Omental fat pad (tissue), 4 donors: ENCODE measurements around the gene MON2. TPM values are rescaled to one million over a fixed set of nuclear protein-coding genes. Genes with fewer than 3 reads are reported as not detected.

Experiments
- ATAC-seq: fragments of 150-250 bp; one replicate; pipeline ENCODE4 v1.9.1; 2016; ENCODE audit warnings: mild to moderate bottlenecking, moderate library complexity; ENCODE audit not compliant: low FRiP score
- DNase-seq: peaks from one replicate; pipeline ENCODE4 v3.0.0-alpha.2; 2019; ENCODE audit warnings: low spot score
- total RNA-seq, 4 donors: library from RNA; depleted of rRNA; stranded (reverse); fragments of >200 nt; gene quantifications; one replicate each; pipeline ENCODE4 v1.1.0, GENCODE V29; 2016
- TF ChIP-seq, protein P1 (sequence below), 3 donors: fragments of 450-650 bp; IDR thresholded peaks; one replicate each; pipeline ENCODE4 v1.5.1; 2016 to 2017; ENCODE audit warnings: antibody characterized with exemption in 3 of 3, mild to moderate bottlenecking in 3 of 3, moderate library complexity in 2 of 3

Gene MON2
- total RNA-seq, 4 donors from 2014 or later = 65.6 to 107 (median 73.9) TPM

DNA sequence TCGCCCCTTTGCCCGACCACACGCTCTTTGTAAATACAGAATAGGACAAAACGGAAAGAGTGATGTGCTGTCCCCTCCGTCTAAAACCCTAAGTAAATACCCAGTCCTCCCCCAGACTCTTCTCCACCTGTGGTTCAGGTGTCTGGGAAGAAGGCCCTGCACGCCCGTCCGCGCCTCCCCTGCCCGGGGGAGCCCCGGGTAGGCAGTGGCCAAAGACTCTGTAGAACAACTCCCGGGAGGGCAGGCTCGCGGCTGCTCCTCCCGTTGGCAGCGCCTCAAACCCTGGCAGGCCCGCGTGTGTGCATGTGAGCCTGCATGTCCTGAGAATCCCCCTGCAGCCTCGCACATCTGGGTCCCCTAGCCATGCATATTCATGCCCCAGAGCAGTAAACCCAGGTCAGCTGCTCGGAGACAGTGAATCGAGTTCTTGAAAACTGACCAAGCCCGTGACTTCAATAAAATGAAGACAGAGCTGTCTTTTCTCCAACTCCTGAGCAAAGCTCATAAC lies 165.8 kb downstream of the MON2 start:
- ATAC-seq (peak; percentile 48), DNase-seq (no peak)
- TF ChIP-seq, protein P1, sequence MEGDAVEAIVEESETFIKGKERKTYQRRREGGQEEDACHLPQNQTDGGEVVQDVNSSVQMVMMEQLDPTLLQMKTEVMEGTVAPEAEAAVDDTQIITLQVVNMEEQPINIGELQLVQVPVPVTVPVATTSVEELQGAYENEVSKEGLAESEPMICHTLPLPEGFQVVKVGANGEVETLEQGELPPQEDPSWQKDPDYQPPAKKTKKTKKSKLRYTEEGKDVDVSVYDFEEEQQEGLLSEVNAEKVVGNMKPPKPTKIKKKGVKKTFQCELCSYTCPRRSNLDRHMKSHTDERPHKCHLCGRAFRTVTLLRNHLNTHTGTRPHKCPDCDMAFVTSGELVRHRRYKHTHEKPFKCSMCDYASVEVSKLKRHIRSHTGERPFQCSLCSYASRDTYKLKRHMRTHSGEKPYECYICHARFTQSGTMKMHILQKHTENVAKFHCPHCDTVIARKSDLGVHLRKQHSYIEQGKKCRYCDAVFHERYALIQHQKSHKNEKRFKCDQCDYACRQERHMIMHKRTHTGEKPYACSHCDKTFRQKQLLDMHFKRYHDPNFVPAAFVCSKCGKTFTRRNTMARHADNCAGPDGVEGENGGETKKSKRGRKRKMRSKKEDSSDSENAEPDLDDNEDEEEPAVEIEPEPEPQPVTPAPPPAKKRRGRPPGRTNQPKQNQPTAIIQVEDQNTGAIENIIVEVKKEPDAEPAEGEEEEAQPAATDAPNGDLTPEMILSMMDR (IDR thresholded peaks at IDR 0.05) = no peak

DNA sequence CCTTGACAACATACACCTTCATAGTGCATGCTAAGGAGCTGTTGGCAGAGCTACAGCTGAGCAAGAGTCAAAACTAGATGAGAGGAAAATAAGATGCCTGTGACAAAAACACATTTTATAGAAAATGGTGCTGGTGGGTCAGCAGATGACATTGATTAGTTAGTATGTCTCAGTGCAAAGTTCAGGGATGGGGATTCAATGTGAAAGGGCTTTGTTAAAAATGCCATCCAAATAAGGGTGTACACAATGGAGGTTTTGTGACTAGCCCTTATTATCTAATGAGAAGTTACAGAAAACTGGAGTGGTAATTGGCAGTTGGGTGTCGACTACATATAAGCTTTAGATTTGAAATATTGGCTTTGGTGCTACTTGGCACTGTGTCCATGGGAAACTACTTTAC lies 169.0 kb downstream of the MON2 start:
- ATAC-seq (no peak), DNase-seq (no peak)
- TF ChIP-seq, protein P1 (IDR thresholded peaks at IDR 0.05) = no peak

DNA sequence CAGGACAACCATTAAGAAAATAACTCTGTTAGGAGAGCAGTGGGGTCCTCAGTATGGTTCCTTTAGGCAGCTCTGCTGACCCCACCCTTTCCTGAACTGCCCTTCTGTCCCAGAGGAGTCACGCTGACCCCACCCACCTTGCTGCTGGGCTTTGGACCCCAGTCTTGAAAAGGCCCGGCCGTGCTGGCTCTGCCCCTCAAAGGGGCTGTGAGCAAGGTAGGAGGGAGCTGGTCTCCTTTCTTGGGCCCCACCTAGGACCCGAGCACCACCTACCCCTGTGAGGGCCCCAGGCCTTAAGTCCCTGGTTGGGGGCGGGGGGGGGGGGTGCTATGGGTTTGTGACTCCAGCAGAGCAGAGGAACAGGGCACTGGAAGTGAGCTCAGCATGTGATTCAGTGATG lies 171.1 kb downstream of the MON2 start:
- DNase-seq = no peak
- ATAC-seq = no peak
- TF ChIP-seq, protein P1 (IDR thresholded peaks at IDR 0.05) = no peak

- ATAC-seq = no peak
- TF ChIP-seq, protein P1 (IDR thresholded peaks at IDR 0.05) = no peak
- DNase-seq = no peak
These were observed 174.4 kb downstream of the MON2 start for GRCh38 chr12:62640910-62641448.

DNA sequence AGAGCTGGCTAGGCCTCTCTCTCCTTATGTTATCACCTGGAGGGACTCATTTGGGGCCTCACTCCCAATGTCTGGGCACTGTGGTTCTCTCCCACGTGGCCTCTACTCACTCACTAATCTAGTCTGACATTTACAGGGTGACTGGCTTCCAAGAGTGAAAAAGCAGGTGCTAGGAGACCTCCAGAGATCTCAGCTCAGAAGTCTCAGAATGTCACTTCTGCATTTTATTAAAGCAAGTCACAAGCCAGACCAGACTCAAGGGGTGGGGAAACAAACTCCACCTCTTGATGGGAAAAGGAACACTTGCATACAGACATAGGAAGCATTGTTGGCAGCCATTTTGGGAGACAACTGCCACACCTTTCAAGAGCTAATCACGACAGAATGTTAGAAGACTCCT lies 175.9 kb downstream of the MON2 start:
- DNase-seq (no peak), ATAC-seq (no peak)
- TF ChIP-seq, protein P1 (IDR thresholded peaks at IDR 0.05) = no peak

DNA sequence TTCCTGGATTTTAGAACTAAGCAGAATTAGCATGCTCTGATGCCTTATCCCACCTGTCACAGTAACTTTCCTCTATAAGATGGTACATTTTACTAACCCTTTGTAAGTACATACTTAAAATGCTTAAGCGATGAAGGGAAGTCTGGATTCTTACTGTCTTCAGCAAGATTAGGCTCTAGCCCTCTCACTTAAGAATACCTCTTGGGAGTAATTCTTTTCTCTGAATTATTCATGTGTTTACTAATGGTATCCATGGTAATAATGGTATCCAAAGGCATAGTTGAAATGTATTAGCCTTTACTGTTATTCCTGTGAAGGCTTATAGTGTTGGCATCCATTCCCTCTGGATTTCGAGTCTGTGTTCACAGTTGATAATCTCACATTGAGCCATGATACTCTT lies 176.9 kb downstream of the MON2 start:
- TF ChIP-seq, protein P1 (IDR thresholded peaks at IDR 0.05) = no peak
- ATAC-seq = no peak
- DNase-seq = no peak

GRCh38 chr12:62646566-62646965 lies 179.9 kb downstream of the MON2 start:
- ATAC-seq (no peak), DNase-seq (no peak)
- TF ChIP-seq, protein P1 (IDR thresholded peaks at IDR 0.05) = no peak
